Cerebellar nuclear complex (tissue), 1 donor: ENCODE results near the gene PTPN6.
A peak's percentile ranks its signal among the peaks of the same experiment; 100 is the strongest.

Experiments
- DNase-seq, 2 experiments: peaks; one replicate each; lab custom pipeline; 2025; lab: John Stamatoyannopoulos, UW

PTPN6 gene

GRCh38 chr12:6923003-6923732 lies 28.0 kb upstream of the PTPN6 start:
- DNase-seq = no peak

DNA sequence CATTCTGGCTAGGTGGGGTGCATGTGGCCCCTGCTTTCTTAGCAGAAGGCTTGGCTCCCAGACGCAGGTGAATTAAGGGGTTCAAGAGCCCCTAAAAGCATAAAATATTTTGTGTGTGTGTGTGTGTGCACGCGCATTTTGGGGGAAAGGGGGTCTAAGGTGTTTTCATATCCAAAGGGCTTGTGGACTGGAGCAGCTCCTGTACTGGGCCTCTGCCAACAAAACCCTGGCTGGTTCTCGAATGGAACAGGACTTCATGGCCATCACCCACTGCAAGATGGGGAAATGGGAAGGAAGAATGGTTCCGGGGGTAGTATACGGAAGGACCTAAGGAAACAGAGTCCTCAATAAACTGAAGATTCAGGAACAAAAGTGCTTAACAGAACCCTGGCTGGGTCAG lies 27.3 kb upstream of the PTPN6 start:
- DNase-seq = no peak

- DNase-seq = no peak
Observed at GRCh38 chr12:6925239-6925539, 26.0 kb upstream of the PTPN6 start.

GRCh38 chr12:6925540-6926279 lies 25.4 kb upstream of the PTPN6 start:
- peak; percentile 62 to 63 for DNase-seq

DNA sequence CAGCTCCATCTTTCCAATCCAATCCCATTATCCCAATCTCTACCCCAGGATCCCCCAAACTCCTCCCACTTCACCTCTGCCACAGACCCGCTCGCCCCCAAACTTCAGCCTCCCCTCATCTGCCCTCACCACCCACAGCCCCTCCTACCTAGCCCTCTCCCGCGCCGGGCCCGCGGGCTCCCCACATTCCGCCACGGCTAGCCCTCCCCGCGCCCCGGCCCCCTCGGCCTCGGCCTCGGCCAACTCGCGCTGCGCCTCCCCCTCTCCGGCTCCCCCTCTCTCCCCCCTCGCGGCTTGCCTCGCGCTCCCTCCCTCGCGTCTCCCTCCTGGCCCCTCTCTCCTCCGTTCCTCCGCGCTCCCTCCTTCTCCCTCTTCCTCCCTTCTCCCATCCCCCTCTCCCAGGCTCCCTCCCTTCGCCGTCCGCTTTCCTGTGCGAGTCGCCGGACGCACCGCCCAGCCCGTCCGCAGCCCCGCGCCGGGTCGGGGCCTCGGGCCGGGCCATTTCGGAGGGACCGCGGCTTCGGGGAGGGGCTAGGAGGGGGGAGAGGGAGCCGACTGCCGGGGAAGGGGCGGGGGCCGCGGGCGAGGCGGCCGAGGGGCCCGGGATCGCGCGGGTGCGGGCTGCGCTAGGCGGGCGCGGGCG lies 23.7 kb upstream of the PTPN6 start, which contains the start of gene ATN1:
ATN1 (plus strand) TSS at position 581 of the 643 bp plus-strand sequence. CDS start 6,043 bp downstream, outside the sequence.
- peak in 1 of 2 experiments; percentile 51 for DNase-seq

DNA sequence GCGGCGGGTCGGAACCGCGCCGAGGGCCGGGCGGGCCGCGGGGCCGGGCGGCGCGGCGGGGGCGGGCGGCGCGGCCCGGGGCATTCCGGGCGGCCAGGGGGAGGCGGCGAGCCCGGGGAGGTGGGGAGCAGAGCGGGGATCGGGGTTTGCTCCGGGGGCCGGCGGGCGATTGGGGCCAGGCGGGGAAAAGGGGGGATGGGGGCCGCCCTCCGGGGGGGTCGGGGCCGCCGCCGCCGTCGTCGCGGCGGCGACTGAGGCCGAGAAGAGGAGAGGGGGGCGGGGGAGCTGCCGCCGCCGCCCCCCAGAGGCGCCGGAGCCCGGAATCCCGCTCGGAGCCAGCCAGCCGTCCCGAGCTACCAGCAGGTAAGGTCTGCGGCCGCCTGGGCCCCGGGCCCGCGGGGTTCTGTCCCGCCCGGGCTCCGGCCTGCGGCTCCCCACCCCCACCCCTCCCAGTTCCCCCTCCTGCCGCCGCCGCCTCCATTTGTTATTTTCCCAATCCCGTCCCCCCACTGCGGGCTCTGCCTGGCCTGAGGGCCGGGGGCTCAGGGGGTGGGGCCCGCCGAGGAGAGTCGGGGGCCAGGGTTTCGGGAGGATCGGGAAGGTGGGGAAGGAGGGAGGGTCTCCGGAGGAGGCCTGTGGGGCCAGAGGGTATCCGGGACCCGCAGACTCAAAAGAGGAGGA lies 23.0 kb upstream of the PTPN6 start:
- DNase-seq = no peak

GRCh38 chr12:6928703-6929407 lies 22.3 kb upstream of the PTPN6 start:
- no peak for DNase-seq

DNA sequence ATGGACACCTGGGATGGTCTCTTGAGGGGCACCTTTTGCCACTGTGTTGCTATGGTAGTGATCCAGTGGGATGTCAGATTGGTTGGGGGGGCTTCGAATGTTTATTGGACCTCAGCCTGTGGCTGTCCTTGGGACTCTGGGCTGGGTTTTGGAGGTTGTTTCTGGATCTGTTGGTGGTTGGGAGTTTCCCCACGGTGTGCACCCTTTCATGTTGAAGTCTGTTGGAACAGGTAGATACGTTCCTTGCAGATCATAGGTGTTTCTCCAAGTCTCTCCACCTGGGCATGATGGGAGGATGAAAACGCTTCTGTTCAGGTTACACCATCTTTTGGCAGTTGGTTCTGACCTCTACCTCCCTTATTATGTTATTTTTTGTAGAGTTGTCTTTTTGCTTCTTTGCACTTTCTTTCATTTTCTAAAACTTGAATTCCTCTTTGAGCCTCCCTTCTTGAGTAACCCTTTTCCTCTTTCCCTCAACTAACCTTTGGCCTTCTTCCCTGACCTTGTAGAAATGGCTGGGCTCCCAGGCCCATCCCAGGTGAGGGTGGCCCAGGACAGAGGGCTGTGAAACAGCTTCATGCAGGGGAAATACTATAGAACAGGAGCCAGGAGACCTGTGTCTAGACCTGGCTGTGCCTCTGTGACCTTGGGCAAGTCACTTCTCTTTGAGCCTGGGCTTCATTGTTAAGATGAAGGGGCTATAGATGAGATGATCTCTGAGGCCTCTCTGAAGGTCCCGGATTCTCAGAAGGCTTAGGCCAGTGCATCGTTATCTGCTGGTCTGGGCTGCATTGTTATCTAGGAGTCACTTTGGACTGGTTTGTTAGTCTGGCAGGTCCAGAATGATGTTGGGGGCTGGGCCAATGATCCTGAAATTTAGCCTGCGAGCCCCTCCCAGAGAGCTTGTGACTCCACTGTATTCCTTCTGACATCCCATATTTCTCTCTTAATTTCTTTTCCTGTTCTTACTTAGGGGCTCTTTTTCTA lies 21.4 kb upstream of the PTPN6 start:
- no peak for DNase-seq

- no peak for DNase-seq
Observed at GRCh38 chr12:6932766-6933165, 18.4 kb upstream of the PTPN6 start.

DNA sequence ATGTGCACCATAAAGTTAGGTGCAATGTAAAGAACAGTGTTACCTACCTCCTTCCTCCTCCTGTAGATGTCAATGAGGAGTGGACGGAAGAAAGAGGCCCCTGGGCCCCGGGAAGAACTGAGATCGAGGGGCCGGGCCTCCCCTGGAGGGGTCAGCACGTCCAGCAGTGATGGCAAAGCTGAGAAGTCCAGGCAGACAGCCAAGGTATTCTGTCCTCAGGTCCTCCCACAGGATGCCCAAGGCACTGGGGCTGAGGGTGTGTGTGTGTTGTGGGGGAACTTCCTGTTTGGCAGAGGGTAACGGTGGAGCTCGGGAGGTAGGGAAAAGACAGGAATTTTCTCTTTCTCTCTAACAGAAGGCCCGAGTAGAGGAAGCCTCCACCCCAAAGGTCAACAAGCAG lies 17.0 kb upstream of the PTPN6 start:
- no peak for DNase-seq

DNA sequence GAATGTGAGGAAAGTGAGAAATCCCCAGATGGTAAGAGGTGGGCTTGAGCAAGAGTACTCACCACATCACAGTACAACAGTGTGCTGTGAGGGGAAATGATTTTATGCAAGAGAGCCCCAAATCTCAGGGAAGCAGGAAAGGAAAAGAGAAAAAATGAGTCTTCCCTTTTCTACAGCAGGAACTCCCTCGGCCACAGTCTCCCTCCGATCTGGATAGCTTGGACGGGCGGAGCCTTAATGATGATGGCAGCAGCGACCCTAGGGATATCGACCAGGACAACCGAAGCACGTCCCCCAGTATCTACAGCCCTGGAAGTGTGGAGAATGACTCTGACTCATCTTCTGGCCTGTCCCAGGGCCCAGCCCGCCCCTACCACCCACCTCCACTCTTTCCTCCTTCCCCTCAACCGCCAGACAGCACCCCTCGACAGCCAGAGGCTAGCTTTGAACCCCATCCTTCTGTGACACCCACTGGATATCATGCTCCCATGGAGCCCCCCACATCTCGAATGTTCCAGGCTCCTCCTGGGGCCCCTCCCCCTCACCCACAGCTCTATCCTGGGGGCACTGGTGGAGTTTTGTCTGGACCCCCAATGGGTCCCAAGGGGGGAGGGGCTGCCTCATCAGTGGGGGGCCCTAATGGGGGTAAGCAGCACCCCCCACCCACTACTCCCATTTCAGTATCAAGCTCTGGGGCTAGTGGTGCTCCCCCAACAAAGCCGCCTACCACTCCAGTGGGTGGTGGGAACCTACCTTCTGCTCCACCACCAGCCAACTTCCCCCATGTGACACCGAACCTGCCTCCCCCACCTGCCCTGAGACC lies 15.6 kb upstream of the PTPN6 start:
- DNase-seq = no peak

- DNase-seq = no peak
Observed at GRCh38 chr12:6936194-6936635, 14.9 kb upstream of the PTPN6 start.

DNA sequence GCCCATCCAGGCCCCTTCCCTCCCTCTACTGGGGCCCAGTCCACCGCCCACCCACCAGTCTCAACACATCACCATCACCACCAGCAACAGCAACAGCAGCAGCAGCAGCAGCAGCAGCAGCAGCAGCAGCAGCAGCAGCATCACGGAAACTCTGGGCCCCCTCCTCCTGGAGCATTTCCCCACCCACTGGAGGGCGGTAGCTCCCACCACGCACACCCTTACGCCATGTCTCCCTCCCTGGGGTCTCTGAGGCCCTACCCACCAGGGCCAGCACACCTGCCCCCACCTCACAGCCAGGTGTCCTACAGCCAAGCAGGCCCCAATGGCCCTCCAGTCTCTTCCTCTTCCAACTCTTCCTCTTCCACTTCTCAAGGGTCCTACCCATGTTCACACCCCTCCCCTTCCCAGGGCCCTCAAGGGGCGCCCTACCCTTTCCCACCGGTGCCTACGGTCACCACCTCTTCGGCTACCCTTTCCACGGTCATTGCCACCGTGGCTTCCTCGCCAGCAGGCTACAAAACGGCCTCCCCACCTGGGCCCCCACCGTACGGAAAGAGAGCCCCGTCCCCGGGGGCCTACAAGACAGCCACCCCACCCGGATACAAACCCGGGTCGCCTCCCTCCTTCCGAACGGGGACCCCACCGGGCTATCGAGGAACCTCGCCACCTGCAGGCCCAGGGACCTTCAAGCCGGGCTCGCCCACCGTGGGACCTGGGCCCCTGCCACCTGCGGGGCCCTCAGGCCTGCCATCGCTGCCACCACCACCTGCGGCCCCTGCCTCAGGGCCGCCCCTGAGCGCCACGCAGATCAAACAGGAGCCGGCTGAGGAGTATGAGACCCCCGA lies 14.3 kb upstream of the PTPN6 start:
- no peak for DNase-seq

GRCh38 chr12:6937481-6938352 lies 13.4 kb upstream of the PTPN6 start:
- DNase-seq = peak; percentile 53 to 81

DNA sequence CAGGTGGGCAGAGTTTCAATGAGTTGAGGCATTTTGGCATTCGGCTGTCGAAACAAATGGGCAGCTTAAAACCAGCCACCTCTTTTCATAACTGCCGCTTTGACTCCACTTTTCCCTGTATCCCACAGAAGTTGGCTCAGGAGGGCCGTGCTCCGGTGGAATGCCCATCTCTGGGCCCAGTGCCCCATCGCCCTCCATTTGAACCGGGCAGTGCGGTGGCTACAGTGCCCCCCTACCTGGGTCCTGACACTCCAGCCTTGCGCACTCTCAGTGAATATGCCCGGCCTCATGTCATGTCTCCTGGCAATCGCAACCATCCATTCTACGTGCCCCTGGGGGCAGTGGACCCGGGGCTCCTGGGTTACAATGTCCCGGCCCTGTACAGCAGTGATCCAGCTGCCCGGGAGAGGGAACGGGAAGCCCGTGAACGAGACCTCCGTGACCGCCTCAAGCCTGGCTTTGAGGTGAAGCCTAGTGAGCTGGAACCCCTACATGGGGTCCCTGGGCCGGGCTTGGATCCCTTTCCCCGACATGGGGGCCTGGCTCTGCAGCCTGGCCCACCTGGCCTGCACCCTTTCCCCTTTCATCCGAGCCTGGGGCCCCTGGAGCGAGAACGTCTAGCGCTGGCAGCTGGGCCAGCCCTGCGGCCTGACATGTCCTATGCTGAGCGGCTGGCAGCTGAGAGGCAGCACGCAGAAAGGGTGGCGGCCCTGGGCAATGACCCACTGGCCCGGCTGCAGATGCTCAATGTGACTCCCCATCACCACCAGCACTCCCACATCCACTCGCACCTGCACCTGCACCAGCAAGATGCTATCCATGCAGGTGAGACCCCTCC lies 12.6 kb upstream of the PTPN6 start:
- no peak for DNase-seq

DNA sequence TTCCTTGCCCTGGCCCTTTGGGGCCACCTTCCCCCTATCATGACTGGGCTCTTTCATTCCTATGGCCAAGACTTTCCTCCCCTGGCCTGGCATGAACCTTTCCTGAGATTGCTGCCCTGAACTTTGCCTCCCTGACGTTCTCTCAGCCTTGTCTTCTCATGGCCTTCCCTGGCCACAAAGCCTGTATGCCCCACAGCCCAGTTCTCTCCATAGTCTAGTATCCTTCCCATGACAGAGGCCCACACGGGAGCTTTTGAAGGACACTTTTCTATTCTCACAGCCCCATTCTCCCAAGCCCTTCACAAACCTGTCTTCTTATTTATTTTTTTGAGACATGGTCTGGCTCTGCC lies 12.0 kb upstream of the PTPN6 start:
- DNase-seq = no peak

- DNase-seq = no peak
Observed at GRCh38 chr12:6941267-6941666, 9.9 kb upstream of the PTPN6 start.
